ENCODE data around the gene TIAM2.
"Not testable (repeated sequence)": the region's sequence is repeated elsewhere in the genome, so short reads cannot be mapped to it uniquely, and the experiment has no call there.

TIAM2 gene

DNA sequence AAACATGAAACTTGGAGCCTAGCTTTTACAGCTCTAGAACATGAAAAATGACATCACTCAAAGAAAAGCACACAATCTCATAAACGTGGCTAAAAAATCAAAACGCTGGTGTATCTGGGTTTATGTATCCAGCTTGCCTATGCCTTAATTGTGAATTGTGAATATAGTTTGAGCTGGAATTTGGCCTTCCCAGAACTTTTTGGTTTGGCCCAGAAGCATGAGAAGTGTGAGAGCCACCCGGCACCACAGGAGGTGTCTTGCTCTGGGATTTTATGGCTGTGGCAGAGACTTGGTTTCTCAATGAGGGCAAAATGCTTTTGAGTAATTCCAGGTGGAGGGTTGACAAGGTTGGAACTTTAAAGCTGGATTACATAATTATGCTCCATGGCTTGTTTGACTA is 69.2 kb downstream of the TIAM2 start:
- no peak for DNase-seq

DNA sequence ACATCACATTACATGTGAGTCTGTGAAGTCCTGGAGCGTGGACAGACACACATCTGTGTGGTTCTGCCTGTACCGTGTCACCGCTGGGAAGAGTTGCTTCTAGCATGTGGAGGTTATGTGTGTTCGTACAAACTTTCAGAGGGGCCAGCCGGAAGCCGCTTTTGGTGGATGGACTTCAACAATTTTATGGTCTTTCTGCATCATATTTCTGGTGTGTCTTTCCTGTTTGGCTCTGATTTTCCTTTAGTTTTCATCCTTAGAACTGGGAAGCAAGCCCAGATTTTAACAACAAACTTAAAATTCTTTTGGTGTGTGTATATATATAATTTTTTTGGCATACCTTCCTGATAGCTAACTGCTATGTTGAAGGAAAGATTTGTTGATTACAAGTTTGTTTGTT is 71.2 kb downstream of the TIAM2 start:
- no peak for DNase-seq

DNA sequence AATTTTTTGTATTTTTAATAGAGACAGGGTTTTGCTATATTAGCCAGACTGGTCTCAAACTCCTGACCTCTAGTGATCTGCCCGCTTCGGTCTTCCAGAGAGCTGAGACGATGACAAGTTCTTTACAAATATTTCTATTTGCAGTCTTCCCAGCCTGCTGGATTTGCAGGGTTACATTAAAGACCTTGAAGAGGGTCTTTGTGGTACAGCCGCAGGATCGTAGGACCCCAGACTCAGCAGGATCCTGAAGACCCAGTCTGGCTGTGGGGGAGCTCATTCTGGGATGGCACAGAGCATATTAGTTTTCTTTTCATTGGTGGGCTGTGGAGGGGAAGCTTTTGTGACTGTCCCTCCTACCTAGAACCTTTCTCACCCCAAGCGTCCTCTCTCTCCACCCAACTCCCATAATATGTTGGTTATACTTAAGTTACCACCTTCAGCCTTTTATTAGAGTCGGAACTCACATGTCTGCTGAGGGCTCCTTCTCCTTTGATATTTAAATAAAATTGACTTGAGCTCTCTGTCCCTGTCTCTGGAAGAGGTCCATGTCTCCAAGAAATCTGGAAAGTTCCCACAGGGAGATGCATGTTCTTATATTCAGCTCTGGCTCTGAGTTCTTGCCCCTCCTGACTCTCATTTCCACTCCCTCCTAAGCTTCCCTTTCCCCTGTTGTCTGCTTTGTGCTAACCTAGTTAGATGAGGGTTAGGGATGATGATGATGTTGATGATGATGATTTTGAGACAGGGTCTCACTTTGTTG is 72.0 kb downstream of the TIAM2 start:
- no peak for DNase-seq

DNA sequence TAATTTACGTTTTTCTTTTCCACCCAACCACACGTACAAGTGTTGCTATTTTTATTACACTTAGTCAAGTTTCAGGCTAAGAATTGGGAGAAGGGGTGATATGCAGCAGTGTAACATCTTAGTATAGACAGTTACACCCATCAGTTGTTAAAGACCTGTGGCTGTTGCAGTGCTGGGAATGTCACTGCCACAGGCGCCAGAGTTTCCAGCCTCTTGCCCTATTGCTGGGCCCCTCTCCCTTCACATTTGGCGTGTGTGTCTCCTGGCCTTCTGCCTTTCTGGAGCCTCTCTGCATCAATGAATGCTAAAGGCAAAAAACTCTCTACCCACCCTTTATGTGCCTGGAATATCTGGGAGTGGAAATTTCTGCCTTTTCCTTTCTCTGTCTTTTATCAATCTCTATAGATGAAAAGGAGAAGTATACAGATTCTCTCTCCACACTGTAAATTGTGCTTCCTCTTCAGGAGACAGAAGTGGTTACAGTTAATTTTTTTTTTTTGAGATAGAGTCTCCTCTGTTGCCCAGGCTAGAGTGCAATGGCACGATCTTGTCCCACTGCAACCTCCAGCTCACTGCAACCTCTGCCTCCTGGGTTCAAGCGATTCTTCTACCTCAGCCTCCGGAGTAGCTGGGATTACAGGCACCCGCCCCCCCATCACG is 73.0 kb downstream of the TIAM2 start:
- no peak for DNase-seq

DNA sequence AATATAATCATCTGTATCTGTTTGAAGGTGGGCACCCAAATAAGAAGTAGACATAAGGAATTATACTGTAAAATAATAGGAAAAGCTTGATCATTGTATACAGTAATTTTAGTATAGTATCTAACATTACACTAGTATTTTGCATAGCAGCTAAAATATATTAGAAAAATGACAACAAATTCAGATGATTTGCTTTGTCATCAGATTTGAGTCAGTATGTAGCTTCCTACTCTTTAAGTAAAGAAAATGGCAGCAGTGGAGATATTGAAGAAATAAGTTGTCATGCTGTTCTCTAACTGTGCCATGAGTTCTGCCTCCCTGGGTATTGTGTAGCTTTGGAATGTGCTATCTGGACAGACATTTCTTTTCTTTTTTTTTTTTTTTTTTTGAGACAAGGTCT is 74.4 kb downstream of the TIAM2 start:
- no peak for DNase-seq

DNA sequence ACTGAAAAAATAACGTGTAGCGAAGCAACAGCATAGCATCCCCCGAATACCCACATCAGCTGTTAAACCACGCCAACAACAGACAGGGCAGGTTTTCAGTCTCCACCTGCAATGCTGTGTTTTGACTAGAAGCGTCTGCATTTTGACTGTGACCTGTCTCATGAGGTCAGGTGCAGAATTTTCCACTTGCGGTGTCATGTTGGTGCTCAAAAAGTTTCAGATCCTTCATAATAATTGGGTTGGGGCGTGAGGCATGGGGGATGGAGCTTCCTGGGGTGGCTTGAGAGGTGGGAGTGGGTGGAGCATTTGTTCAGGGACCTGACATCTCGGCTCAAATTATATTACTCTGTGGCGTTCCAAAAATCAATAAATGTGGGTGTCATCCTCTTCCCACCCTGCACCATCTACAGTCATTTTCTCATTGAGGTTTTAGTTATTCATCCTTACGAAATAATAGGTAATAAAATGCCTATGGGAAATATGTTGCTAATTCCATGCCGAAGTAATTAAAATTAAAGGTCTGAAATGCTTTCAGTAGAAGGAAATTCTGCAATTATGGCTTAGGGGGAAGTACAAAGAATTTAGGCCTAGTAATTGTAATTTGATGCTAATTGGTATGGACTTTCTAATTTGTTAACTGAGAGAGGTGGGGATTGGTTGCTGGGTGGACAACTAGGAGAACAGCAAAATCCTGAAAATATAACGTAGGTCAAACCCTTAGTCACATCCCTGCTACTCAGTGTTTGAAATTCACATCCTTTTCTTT is 81.0 kb downstream of the TIAM2 start:
- DNase-seq, result no peak

DNA sequence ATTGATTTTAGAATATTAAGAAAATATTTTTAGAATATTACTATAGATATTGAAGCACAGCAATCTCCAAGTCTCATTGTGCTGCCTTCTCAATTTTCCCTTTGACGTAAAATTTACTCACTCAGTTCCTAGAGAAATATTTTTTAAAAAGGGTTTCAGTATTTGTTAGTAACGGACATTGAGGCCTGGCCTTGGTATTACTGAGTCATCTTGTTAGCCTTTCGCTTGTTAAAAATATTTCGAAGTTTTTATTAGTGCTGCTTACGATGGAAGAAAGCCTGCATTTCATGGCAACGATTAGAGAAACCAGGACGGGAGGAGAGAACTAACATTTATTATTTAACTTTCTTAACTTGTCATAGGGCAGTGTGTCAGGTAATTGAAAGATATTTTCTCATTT is 82.2 kb downstream of the TIAM2 start:
- DNase-seq, result no peak

DNA sequence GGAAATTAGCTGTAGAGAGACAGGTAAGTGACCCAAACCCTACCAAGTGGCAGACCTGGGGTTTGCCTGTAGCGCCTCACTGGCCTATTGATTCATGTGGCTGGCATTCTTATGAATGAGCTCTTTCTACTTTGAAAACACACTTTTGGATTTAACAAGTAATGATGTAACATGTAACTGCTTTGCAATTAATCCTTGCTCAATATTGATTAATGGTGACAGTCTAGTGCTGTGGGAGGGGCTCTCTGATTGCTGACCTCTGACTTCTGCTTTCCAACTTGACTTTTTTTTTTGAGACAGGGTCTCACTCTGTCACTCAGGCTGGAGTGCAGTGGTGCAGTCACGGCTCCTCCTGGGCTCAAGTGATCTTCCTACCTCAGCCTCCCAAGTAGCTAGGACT is 82.7 kb downstream of the TIAM2 start:
- no peak for DNase-seq

DNA sequence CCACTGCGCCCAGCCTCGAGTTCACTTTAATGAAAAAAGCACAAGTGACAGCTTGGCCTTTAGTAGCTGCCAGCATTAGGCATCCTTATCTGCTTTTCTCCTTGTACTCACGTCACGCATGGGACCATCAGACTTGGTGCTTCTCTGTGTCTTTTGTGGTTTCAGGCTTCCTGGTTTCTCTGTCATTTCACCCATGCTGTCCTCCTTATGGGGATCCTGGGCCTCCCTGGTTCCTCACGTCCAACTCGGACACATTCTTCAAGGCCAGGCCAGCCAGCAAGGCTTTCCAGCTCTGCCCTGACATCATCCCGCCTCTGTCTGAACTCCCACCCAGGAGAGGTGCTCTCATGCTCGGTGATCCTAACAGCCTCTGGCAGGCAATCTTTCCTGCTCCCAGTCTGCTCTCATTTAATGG is 83.2 kb downstream of the TIAM2 start:
- DNase-seq, result no peak

DNA sequence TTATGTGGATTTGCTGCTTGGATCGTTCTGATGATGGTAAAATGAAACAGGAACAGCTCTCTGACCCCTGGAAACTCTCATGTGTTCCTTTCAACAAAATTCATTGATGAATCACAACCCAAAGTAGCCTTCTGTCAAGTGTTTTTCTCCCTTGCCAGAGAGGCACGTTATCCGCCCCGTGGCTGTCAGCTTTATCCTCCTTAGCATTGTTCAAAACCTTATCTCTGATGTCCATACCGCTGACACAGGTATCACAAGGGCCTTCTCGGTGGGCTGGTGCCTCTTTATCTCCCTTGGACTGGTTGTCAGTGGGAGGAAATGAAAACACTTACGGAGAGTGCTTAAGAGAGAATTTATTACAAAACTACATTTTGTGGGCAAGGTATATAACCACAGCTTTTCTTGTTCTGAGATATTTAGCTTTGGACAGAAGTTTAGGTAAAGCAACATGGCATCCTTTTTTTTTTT is 84.9 kb downstream of the TIAM2 start:
- DNase-seq, result no peak

DNA sequence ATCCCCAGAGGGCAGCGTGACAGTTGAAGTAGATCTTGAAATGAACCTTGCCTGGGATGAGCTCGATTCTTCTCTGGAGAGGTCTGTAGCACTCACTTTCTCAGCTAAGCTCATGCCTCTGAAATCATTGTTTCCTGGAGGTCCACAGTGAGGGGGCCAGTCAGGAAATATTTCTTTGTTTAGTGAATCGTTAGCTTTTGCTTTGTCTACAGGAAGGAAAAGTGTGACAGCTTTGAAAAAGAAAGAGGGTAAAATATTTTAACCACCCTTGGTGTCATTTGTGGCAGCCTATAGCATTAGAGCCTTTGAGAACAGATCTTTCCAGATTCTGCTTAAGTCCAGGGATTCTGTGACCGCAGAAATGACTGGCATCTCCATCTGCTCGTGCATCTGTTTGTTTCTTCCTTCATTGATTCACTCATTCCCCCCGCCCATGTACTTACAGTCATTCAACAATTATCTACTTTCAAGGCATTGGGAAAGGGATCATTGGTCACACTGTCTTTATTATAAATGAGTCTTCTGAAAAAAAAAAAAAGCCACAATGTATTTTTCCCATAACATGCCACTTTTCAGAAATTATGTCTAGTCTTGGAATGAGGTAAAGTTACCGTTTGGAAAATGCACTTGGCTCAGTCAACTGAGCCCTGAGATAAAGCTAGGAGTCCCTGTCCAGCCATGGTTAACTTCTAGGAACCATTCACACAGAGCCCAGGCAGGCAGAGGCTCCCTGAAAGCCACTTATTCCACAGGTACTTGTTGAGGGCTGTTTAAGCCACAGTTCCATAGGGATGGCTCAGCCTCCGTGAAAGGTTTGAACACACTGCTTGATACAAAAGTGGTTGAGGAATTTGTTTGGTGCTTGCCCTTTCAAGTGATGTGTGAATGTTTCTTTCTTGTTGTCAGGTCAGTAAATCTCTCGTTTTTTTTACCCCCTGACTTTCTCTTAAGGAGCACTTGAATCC is 86.0 kb downstream of the TIAM2 start:
- DNase-seq, result no peak

DNA sequence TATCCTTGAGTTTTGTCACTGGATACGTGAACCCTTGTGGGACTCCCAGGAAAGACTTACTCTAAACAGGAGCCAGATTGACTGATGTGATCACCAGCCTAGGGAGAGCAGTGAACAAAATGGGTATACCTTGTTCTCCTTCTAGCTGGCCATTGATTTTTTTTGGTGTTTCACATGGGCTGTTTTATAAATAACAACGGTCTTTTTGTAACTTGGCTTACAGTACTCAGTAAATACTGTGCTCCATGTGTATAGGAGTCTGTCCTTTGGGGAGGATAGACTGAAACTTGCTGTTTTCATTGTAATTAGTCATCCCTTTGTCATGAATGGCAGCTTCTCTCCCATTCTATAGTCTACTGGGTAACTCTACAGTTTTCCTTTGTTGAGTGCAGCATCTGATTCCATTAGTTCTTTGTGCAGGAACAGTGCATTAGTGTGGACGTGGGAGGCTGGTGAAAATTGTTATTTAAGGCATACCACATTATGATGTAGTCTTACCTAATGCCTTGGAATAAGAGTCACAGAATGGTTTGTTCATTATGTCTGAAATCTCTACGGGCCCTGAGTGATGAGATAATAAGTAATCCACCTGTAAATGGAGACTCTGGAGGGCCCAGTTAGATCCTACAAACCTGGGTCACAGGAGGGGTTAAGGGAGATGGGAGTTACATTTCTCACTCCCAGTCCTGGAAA is 89.5 kb downstream of the TIAM2 start:
- no peak for DNase-seq

DNA sequence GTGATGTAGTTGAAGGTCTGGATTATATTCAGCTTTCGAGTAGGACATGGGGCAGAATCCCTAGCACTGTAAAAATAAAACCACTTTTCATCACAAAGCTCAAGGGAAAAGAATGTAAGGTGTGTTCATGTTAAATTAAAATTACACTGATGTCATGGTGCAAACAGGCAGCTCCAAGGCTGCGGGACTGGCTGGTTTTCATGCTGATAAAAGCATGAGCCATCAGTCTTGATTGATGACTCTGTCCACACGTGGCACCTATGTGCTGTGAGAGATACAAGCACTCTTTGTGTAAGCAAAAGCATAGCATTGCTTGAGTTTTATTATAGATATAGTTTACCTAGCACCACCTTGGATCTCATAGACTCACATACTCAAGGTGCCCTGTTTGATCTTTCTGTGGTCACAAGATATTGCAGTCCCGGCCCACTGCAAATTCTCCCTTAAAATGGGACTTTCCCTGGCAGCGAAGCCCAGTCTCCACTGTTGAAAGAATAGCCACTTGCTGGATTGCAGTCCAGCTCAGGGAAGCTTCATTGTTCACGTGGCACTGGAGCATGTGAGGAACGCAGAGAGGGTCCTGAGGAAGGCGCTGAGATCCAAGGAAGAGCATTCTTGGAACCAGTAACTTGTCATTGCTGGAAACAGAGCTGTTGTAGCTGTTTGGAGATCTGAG is 90.6 kb downstream of the TIAM2 start:
- no peak for DNase-seq

DNA sequence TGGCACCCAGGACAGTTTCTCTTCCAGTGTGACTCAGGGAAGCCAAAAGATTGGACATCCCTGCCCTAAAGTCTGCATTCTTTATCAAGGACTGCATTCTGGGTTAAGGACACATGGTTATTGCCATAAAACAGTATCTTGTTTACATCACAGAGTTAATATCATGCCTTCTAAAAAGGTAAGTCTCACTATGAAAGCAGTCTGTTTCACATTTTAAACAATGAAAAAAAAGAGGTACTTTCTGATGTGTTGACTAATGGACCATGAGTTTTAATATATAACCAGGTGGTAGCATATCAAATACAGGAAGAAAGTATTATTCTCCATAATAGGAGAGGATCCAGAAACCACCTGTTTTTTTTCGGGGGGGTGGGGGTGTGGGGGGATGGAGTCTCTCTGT is 93.7 kb downstream of the TIAM2 start:
- DNase-seq, result no peak

DNA sequence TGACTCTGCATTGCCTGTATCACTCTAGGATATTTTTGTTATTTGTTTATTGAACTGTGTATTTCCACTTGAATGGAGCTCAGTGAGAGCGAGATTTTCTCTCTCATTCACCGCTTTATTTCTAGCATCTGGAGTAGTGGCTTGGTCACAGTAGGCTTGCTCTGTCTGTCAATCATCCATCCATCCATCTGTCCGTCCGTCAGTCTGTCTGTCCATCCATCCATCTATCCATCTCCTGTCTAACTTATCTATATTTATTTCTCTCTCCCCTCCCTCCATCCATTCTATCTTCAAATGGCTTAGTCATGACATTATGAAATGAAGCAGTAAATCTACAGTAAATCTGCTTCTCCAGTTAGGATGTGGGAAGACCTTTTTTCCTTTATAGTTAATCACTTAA is 94.6 kb downstream of the TIAM2 start:
- DNase-seq, result no peak

DNA sequence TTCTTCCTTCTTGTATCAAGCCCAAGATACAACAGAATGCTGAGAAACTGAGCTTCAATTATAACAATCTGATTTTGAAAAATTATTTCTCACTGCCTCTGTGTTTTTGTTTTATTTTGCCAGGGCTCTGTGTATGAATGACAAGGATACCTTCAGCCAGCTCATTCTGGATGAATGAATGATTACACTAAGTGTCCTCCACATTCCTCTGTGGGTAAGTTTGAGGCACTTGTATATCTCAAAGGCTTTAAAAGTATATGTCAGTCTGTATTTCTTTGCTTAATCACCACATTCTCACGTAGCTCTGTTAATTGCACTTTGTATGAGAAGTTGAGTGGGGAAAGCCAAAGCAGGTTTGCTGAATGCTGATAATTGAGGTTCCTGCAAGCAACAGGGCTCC is 95.1 kb downstream of the TIAM2 start:
- no peak for DNase-seq

DNA sequence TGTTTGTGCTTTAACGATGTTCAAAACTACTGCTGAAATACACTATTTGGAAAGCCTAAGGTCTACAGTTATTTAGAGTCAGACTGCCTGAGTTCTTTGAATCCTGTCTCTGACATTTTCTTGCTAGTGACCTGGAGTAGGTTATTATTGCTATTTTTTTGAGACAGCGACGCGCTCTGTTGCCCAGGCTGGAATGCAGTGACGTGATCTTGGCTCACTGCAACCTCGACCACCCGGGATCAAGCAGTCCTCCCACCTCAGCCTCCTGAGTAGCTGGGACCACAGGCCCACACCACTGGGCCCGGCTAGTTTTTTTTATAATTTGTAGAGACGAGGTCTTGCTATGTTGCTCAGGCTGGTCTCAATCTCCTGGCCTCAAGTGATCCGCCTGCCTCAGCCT is 96.6 kb downstream of the TIAM2 start:
- no peak for DNase-seq

DNA sequence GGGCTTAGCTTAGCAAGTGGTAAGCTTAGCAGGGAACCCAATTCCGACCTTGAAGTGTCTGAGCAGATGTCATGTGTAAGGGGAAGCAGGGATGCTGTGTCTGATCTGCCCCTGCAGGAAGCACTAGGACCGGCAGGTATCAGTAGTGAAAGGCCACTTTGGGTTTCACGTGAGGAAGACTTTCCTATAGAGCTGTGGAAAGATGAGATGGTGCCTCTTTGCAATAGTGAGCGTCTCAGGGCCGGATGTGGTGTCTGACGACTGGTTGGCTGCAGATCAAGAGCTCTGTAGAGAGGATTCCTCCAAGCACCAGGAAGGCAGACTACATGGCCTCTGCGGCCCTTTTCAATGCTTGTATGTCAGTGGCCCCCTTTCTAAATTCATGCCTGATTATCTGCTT is 98.3 kb downstream of the TIAM2 start:
- DNase-seq, result peak; percentile 6

DNA sequence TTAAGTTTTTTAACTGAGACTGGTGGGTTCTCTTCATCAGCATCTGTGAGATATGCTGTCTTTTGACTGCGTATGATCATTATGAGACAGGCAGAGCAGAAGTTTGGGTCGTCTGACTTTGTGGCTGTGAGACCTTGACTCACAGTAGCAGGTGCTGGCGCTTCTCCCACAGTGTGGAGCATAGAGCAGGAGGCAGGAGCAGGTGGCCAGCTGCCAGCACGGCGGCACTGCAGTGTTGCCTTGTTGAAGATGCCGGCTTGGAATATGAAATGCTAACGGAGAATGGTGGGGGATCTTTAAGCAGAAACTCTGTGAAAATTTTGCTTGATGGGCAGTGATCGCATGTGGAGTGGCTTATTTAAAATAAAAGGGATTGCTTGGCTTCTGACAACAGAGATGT is 105.0 kb downstream of the TIAM2 start:
- DNase-seq, result no peak

DNA sequence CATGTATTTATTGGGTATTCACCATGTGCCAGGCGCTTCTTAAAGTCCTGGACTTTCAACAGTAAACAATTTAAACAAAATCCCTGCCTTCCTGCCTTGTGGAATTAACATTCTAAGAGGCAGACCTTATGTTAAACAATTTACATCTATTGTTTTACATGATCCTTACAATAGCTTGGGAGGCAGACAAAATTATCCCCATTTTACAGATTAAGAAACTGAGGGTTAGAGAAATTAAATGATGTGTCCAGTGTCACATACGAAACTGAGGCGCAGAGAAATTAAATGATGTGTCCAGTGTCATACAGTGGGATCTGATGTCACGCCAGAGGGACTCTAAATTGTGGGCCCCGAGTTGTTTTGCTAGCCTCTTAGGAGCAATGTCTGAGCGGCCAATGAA is 105.5 kb downstream of the TIAM2 start:
- no peak for DNase-seq

DNA sequence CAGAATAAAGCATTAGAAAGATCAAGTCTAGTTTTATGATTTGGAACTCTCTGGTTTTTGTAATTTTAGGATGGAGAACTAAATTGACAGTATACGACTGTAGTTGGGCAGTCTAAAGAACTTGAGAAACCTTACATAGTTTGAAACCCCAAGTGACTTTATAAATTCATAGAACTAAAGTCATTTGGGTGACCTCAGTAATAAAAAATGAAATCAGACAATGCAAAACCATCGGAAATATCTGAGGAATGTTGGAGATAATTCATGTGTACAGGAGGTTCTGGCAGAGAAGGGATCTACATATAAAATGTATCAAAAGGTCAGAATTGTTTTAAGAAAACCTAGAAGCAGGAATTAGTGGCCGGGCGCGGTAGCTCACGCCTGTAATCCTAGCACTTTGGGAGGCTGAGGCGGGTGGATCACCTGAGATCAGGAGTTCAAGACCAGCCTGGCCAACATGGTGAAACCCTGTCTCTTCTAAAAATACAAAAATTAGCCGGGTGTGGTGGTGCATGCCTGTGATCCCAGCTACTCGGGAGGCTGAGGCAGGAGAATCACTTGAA is 108.0 kb downstream of the TIAM2 start:
- DNase-seq, result not testable (repeated sequence)

All from effector CD4-positive, alpha-beta T cell (primary cell).